ENCODE data around the gene POLR3B. TPM values are rescaled to one million over a fixed set of nuclear protein-coding genes. Genes with fewer than 3 reads are reported as not detected.

Gene POLR3B
- total and polyA plus RNA-seq, 2 of the 8 experiments (the other 6 are each of a cell fraction or from before 2014, with no cell fraction given) = 5.0 to 13.2 TPM

DNA sequence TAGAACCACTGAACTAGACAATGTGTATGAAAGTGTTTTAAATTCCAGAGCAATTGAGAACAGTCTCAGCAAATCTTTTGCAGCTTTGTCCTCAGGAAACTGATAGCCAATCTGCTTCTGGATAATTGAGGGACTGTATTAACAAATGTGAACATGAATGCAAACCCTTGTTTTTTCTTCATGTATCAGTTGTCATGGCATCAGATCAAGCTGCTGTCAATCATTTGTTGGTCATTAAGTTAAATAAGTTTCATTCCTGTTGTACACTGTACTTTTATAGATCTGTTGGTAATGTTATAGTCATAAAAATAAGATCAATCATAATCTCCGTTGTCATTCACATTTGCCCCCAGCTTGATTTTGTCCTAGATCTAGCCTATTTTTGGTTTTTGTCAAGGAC lies 159.8 kb downstream of the POLR3B start:
- Histone ChIP-seq H3K9me3 (ENCODE audit: insufficient read depth in 2 of 2, low read depth in 1 of 2, low read length in 1 of 2) (no peaks in the 10 kb centered on the region), H4K5ac (ENCODE audit: insufficient read length, low read depth, low read length) (no peak overlapping the region), H3K56ac (replicated peaks; ENCODE audit: insufficient read length, low read depth, low read length) (no peak overlapping the region), H4K8ac (ENCODE audit: extremely low read depth, insufficient read depth, low read length) (no peak overlapping the region), H3K27me3 (replicated peaks in 1 of 4; ENCODE audit: control insufficient read depth in 3 of 4, extremely low read depth in 1 of 4, insufficient read depth in 3 of 4, low read length in 3 of 4) (0 out of 7 replicates have a peak, but pooled peaks cover 0 to 3% (median 0%) of the 10 kb centered on the region in 4 experiments), H3K23me2 (ENCODE audit: low read depth, low read length) (no peaks in the 10 kb centered on the region), H3K4me2 (ENCODE audit: insufficient read depth in 1 of 2, low read depth in 2 of 2, low read length in 2 of 2) (no peak overlapping the region), H3K9ac (replicated peaks in 1 of 4; ENCODE audit: extremely low read depth in 1 of 4, low read depth in 3 of 4, low read length in 3 of 4) (no peak overlapping the region), H2BK15ac (ENCODE audit: low read length) (no peak overlapping the region), H3K23ac (ENCODE audit: insufficient read length) (no peak overlapping the region), H3K79me1 (ENCODE audit: low read depth, low read length) (no peaks in the 10 kb centered on the region), H3K14ac (ENCODE audit: insufficient read length) (no peak overlapping the region), H4K20me1 (replicated peaks in 1 of 2; ENCODE audit: control insufficient read depth in 1 of 2, insufficient read depth in 2 of 2, low read length in 2 of 2) (no peaks in the 10 kb centered on the region), H3K18ac (ENCODE audit: extremely low read depth, low read length) (no peak overlapping the region), H4K91ac (replicated peaks; ENCODE audit: insufficient read length, low read length) (no peak overlapping the region), H3K4me1 (replicated peaks in 1 of 4; ENCODE audit: control insufficient read depth in 3 of 4, insufficient read depth in 4 of 4, low read length in 3 of 4) (no peaks in the 10 kb centered on the region), H2BK120ac (replicated peaks; ENCODE audit: low read depth, low read length) (no peak overlapping the region), H3K36me3 (ENCODE audit: control insufficient read depth in 2 of 4, insufficient read depth in 4 of 4, low read length in 3 of 4) (no peaks in the 10 kb centered on the region), H2BK5ac (ENCODE audit: low read depth, low read length) (no peak overlapping the region), H3K4me3 (ENCODE audit: extremely low read depth in 1 of 4, insufficient read depth in 2 of 4, low read depth in 3 of 4, low read length in 4 of 4) (no peak overlapping the region), H3K79me2 (ENCODE audit: control insufficient read depth in 1 of 2, insufficient read depth in 2 of 2, low read length in 2 of 2) (no peaks in the 10 kb centered on the region), H2BK12ac (ENCODE audit: low read depth, low read length) (no peak overlapping the region), H2AFZ (ENCODE audit: low read length) (no peak overlapping the region), H3K4ac (replicated peaks; ENCODE audit: insufficient read length, low read depth, low read length) (no peak overlapping the region), H2BK20ac (ENCODE audit: low read length) (no peak overlapping the region), H3K27ac (ENCODE audit: low read depth, low read length) (no peak overlapping the region), H2AK5ac (ENCODE audit: low read depth, low read length) (no peak overlapping the region)
- ChIA-PET CTCF (ENCODE audit: partially characterized antibody) (no interaction called here), POLR2A (ENCODE audit: partially characterized antibody) (interaction anchor here (1.6 kb wide), 1 partner anchor 40 kb away, joined by 3 read pairs; no protein-coding TSS in a partner anchor)
- DNase-seq (ENCODE audit: low read depth in 1 of 2, low spot score in 2 of 2) (no peak), FAIRE-seq (no peak)
- 90% methylated on average over 1 of the region's 1 CpG; no CpG with 5 or more reads in 1 of the 2 experiments for WGBS, 2 experiments (ENCODE audit: extremely low coverage in 1 of 2, insufficient coverage in 1 of 2, insufficient read length in 1 of 2, insufficient replicate concordance in 2 of 2, low coverage in 1 of 2, low lambda C conversion rate in 2 of 2, missing lambda C conversion rate in 1 of 2)
- TF ChIP-seq RAD21 (IDR thresholded peaks at IDR 0.05 in 1 of 2, conservative IDR thresholded peaks at IDR 0.05 in 1 of 2; ENCODE audit: low read depth in 2 of 2, low read length in 2 of 2) (no peak), BRCA1 (IDR thresholded peaks at IDR 0.05; ENCODE audit: low read depth, low read length) (no peak)

All from H1 (cell line).